ENCODE measurements around the gene RNF26. TPM values are rescaled to one million over a fixed set of nuclear protein-coding genes. Genes with fewer than 3 reads are reported as not detected.
"Not testable (repeated sequence)": the region's sequence is repeated elsewhere in the genome, so short reads cannot be mapped to it uniquely, and the experiment has no call there.

RNF26 gene
- total and polyA plus RNA-seq, 2 donors: 4.7 to 33.3 TPM

DNA sequence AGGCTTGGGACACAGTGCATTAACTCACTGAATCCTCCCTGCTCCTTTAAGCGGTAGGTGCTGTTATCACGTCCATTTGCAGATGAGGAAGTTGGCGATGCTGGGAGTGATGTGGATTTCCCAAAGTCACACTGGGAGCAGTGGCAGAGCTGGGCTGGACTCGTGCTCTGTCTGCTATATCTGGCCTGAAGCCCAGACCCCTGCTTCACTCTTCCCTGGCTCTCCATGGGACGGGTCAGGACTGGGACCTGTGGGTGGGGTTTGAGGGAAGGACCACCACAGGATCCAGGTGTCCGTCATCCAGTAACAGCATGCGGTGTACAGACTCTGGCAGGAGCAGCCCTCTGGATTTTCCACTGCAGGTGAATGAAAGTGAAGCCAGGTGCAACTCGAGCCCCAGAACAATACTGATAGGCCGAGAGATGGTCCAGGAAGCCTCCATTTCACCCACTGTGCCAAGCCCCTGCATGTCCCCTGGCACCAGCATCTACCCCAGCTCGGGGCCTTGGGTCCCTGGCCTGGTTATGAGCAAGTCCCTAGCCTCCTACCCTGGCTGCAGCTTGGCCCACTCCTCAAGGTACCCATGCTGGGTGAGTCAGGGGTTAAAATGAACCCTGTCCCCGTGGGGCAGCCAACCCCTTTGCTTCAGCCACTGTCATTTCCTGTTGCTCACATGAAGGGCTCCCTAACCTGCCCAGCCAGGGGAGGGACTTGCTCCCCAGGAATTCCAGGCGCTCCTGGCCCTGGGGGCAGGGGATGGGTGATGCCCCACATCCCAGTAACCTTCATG is 43.0 kb downstream of the RNF26 start:
- no peak overlapping the region for H3K4me3 ChIP-seq (ENCODE audit: low read depth, low read length)
- DNase-seq (ENCODE audit: extremely low spot score): no peak
- WGBS: 68% methylated on average over 12 of the region's 12 CpGs
- no peaks in the 10 kb centered on the region for H3K36me3 ChIP-seq (ENCODE audit: insufficient read depth)
- no peak overlapping the region for H3K27ac ChIP-seq (ENCODE audit: low read depth)
- no peaks in the 10 kb centered on the region for H3K4me1 ChIP-seq (ENCODE audit: insufficient read depth)

DNA sequence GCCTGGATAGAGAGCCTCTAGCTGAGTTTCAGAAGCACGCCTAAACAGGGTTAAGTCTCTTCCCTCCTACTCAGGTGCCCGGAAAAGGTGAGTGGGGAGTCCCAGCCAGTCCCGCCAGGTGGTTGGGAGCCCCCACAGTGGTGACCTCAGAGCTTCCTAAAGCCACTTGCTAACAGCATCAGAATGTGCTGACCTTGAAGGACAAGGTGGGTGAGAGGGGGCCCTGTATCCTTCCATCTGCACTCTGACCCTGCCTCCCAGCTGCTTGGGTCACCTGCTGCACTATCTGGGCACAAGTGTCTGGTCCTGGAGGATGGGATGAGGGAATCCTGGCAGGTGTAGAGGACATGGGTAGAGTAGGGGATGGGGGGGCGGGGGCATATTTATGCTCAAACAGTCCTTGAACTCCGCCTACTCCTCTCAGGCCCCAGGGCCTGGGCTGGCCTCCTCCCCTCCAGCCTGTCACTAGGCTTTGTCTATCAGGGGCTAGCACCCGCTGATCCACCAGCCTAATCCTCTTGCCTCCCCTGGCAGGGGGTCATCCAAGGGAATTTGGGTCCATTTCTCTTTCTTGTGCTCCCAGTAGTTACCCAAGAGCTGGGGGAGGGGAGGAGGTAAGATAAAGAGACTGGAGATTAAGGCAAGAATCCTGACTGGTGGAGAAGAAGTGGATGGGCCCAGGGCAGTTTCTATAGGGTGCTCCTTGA is 43.8 kb downstream of the RNF26 start:
- H3K4me1 ChIP-seq (ENCODE audit: insufficient read depth): no peaks in the 10 kb centered on the region
- H3K36me3 ChIP-seq (ENCODE audit: insufficient read depth): no peaks in the 10 kb centered on the region
- no peak overlapping the region for H3K4me3 ChIP-seq (ENCODE audit: low read depth, low read length)
- no peak overlapping the region for H3K27ac ChIP-seq (ENCODE audit: low read depth)
- DNase-seq (ENCODE audit: extremely low spot score): no peak
- WGBS: 85% methylated on average over 6 of the region's 6 CpGs

DNA sequence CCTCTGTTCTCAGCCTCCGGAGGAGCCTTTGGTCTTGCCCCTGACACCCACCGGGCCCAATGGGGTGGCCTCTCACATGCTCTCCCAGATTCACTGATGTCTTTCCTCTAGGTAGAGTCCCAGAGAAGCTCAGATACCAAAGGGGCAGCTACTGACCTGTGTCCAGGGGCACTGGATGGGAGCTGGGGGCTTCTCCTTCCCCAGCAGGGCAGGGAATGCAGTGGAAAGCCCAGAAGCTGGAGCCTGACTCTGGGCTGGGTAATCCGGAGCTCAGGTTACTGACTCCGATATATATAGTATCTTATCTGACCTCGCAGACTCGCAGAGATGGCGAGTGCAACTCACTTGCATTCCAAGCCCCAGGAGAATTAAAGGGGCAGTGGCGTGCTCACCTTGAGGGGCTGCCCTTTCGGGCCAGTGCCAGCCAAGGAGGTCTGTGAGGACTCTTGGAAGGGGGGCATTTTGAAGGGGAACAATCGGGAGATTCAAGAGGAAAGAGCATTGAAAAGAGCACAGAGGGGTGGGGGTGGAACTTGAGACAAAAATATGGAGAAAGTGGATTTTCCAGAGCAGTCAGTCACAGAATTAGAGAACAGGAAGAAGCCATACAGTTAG is 44.6 kb downstream of the RNF26 start:
- no peaks in the 10 kb centered on the region for H3K36me3 ChIP-seq (ENCODE audit: insufficient read depth)
- H3K4me1 ChIP-seq (ENCODE audit: insufficient read depth): no peaks in the 10 kb centered on the region
- no peak overlapping the region for H3K4me3 ChIP-seq (ENCODE audit: low read depth, low read length)
- WGBS: 60% methylated on average over 10 of the region's 10 CpGs
- no peak for DNase-seq (ENCODE audit: extremely low spot score)
- H3K27ac ChIP-seq (ENCODE audit: low read depth): no peak overlapping the region

DNA sequence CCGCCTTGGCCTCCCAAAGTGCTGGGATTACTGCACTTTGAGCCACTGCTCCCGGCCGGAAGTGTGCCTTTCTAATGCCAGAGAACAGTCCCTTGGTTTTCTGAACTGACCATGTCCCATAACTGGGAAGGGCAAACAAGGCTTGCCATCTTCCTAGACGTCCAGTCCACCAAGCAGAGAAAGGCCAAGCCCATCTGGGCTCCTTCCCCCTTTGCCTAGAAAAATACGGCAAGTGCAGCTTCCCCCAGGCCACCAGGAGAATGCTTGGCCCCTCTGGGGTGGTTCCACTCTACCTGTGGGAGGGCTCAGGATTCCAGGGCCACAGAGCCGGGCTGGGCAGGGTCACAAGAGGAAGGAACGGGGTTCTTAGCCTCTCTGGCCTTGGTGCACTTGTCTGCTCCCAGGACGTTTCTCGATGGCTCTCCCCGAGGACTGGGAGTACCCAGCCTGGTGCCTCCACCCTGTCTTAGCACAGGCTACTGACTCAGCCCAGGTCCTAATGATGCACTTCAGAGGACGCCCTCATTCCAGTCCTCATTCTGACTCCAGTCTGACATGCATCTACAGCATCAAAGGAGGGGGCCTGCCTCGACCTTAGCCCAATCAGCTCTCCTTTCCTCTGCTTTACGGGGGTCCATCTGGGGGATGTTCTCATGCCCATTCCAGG is 46.0 kb downstream of the RNF26 start:
- no peak overlapping the region for H3K27ac ChIP-seq (ENCODE audit: low read depth)
- 78% methylated on average over 13 of the region's 13 CpGs for WGBS

DNA sequence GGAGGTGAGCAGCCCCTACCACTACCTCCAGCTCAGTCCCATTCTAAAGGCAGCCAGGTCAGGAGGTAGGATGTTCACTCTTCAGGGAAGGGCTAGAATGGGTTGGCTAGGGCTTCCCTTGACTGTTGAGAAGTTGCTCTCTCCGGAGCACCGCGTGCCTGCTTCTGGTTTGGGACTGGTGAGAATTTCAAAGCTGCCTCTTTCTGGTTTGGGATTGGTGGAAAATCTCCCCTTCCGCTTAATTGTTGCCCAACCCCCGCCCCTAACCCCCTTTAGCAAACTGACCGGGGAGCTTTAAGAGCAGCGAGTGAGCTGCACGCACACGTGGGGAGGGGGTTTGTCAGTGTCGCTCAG is 46.5 kb downstream of the RNF26 start:
- peak overlapping the region; percentile 43 for H3K4me3 ChIP-seq (ENCODE audit: low read depth, low read length)
- 8% methylated on average over 10 of the region's 10 CpGs for WGBS
- H3K27ac ChIP-seq (ENCODE audit: low read depth): no peak overlapping the region

More for the DNA sequence above, 46.0 kb downstream of the RNF26 start:
- no peak overlapping the region for H3K4me3 ChIP-seq (ENCODE audit: low read depth, low read length)
- no peaks in the 10 kb centered on the region for H3K36me3 ChIP-seq (ENCODE audit: insufficient read depth)
- DNase-seq (ENCODE audit: extremely low spot score): no peak
- no peaks in the 10 kb centered on the region for H3K4me1 ChIP-seq (ENCODE audit: insufficient read depth)

DNA sequence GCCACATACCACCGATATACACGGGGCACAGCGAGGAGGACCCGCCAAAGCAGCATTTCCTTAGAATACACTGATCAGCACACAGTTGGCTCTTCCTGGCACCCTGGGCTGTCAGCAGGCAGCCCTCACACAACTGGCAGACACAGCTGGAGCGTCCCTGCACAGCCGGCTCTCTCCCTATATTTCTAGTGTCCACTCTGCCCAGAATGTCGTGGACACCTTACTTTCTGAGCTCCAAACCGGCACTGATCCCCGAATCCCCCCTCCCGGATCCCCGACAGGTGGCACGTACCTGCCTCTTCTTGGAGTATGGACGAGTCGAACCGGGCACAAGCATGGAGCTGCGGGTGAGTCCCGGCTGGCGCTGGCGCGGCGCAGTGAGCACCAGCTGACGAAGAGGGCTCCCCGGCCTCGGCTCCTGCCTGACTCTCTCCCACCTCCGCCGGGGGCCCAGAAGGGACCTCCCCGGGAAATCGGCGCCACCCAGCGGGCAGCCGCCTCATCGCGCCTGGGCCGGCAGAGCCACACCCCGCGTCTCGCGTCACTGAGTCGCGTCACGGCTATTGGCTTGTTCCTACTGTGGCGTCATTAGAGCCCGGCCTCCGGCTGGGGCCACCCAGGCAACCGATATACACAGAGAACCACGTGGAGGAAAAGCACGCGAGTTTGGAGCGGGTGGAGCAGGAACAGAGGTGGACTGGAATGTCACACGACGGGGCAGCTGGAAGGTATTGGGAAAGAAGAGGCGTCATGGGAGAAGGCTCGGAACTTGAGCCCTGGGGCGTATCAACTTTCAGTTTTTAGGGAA is 47.1 kb downstream of the RNF26 start, which contains the start of gene USP2:
Gene USP2, minus strand, starts transcription at position 510 of the 808 bp plus-strand sequence. CDS start 8,210 bp downstream, outside the sequence.
- peak within 1 kb of the TSS; percentile 49 for H3K27ac ChIP-seq (ENCODE audit: low read depth)
- peak; percentile 94 for DNase-seq (ENCODE audit: extremely low spot score)
- under 1% methylated on average over 54 of the region's 54 CpGs for WGBS
- no peaks in the 10 kb centered on the region for H3K36me3 ChIP-seq (ENCODE audit: insufficient read depth)
- no peaks in the 10 kb centered on the region for H3K4me1 ChIP-seq (ENCODE audit: insufficient read depth)
- peak within 1 kb of the TSS; percentile 43 for H3K4me3 ChIP-seq (ENCODE audit: low read depth, low read length)

More for the DNA sequence above, 46.5 kb downstream of the RNF26 start:
- DNase-seq (ENCODE audit: extremely low spot score): no peak
- no peaks in the 10 kb centered on the region for H3K36me3 ChIP-seq (ENCODE audit: insufficient read depth)
- no peaks in the 10 kb centered on the region for H3K4me1 ChIP-seq (ENCODE audit: insufficient read depth)

DNA sequence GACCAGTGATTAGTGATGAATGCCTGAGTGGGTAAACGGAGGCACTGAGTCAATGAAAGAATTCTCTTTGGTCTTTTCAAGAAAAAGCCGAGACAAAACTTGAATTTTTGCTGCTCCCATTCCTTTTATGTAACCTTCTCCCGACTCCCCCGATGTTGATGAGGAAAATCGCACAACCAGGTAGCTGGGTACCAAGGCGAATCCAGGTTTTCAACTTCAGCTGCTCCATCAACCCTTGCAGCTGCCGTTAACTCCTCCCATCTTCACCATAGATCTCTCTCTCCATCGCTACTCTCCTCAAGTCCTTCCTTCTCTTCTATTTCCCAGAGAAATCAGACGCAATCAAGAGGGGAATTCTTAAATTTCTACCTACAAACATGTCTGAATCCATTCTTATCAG is 47.8 kb downstream of the RNF26 start:
- H3K4me3 ChIP-seq (ENCODE audit: low read depth, low read length): peak overlapping the region; percentile 15
- DNase-seq (ENCODE audit: extremely low spot score): no peak
- H3K4me1 ChIP-seq (ENCODE audit: insufficient read depth): no peaks in the 10 kb centered on the region
- no peak overlapping the region for H3K27ac ChIP-seq (ENCODE audit: low read depth)
- no peaks in the 10 kb centered on the region for H3K36me3 ChIP-seq (ENCODE audit: insufficient read depth)
- 6% methylated on average over 9 of the region's 9 CpGs for WGBS

DNA sequence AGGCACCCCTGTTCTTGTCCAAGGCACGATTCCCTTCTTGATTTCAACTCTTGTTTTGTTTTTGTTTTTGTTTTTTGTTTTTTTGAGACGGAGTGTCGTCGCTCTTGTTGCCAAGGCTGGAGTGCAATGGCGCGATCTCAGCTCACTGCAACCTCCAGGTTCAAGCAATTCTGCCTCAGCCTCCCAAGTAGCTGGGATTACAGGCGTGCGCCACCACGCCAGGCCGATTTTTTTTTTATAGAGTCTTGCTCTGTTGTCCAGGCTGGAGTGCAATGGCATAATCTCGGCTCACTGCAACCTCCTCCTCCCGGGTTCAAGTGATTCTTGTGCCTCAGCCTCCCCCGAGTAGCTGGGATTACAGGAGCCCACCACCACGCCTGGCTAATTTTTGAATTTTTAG is 48.2 kb downstream of the RNF26 start:
- DNase-seq (ENCODE audit: extremely low spot score); H3K4me1 ChIP-seq (ENCODE audit: insufficient read depth); H3K27ac ChIP-seq (ENCODE audit: low read depth); H3K36me3 ChIP-seq (ENCODE audit: insufficient read depth); H3K4me3 ChIP-seq (ENCODE audit: low read depth, low read length): not testable (repeated sequence)
- 88% methylated on average over 14 of the region's 14 CpGs for WGBS

DNA sequence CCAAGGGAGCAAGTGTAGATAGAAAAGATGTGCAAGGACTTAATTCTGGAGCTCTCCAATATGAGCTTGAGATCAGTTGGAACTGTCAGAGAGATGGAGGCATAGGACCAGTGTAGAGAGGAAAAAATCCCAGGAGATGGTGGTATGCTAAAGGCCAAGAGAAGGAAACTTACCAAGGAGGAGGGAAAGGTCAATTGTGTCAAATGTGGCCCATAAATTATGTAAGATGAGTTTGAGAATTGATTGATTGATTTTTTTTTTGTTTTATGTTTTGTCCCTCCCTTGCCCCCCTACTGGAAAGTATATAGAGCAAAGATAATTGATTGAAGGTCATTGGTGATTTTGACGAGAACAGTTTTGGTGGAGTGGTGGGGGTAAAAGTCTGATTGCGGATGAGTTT is 50.0 kb downstream of the RNF26 start:
- Histone ChIP-seq H3K4me3 (ENCODE audit: low read depth, low read length) (no peak overlapping the region), H3K4me1 (ENCODE audit: insufficient read depth) (no peaks in the 10 kb centered on the region), H3K36me3 (ENCODE audit: insufficient read depth) (no peaks in the 10 kb centered on the region), H3K27ac (ENCODE audit: low read depth) (no peak overlapping the region)
- no peak for DNase-seq (ENCODE audit: extremely low spot score)
- 91% methylated on average over 2 of the region's 2 CpGs for WGBS

Small RNA genes lying within 50 kb of the gene (small RNA-seq; reads per million reads assigned to genes)
- gene RF01225: not detected
- not detected for gene RNU6-262P

Other genes with a start within 250 kb of the RNF26 start
- gene HMBS, start 249.6 kb upstream of the RNF26 start, total RNA-seq: 6.5 TPM
- 19.0 TPM for gene HMBS, start 249.6 kb upstream of the RNF26 start, polyA plus RNA-seq
- gene DPAGT1, start 232.7 kb upstream of the RNF26 start, total RNA-seq: 12.1 TPM
- 29.1 TPM for gene DPAGT1, start 232.7 kb upstream of the RNF26 start, polyA plus RNA-seq
- 3.4 TPM for gene C2CD2L, start 227.2 kb upstream of the RNF26 start, total RNA-seq
- gene C2CD2L, start 227.2 kb upstream of the RNF26 start, polyA plus RNA-seq: 9.8 TPM
- gene HINFP, start 212.9 kb upstream of the RNF26 start, total RNA-seq: 16.5 TPM
- 17.6 TPM for gene HINFP, start 212.9 kb upstream of the RNF26 start, polyA plus RNA-seq
- gene ABCG4, start 185.5 kb upstream of the RNF26 start, total RNA-seq: 0.95 TPM
- 0.18 TPM for gene ABCG4, start 185.5 kb upstream of the RNF26 start, polyA plus RNA-seq
- 11.7 TPM for gene NLRX1, start 165.8 kb upstream of the RNF26 start, total RNA-seq
- 24.3 TPM for gene NLRX1, start 165.8 kb upstream of the RNF26 start, polyA plus RNA-seq
- 0.74 TPM for gene NHERF4, start 149.1 kb upstream of the RNF26 start, total RNA-seq
- 0.28 TPM for gene NHERF4, start 149.1 kb upstream of the RNF26 start, polyA plus RNA-seq
- 15.5 TPM for gene CBL, start 128.2 kb upstream of the RNF26 start, total RNA-seq
- 8.0 TPM for gene CBL, start 128.2 kb upstream of the RNF26 start, polyA plus RNA-seq
- gene MCAM, start 17.4 kb upstream of the RNF26 start, total RNA-seq: 154 TPM
- 451 TPM for gene MCAM, start 17.4 kb upstream of the RNF26 start, polyA plus RNA-seq
- gene C1QTNF5, start 6.4 kb downstream of the RNF26 start, total RNA-seq: 17.4 TPM
- 46.7 TPM for gene C1QTNF5, start 6.4 kb downstream of the RNF26 start, polyA plus RNA-seq
- gene MFRP, start 12.2 kb downstream of the RNF26 start, total RNA-seq: not detected
- gene MFRP, start 12.2 kb downstream of the RNF26 start, polyA plus RNA-seq: 0.03 TPM
- 1.1 TPM for gene USP2, start 47.2 kb downstream of the RNF26 start, total RNA-seq
- 4.8 TPM for gene USP2, start 47.2 kb downstream of the RNF26 start, polyA plus RNA-seq
- gene THY1, start 88.6 kb downstream of the RNF26 start, total RNA-seq: 39.2 TPM
- gene THY1, start 88.6 kb downstream of the RNF26 start, polyA plus RNA-seq: 148 TPM